GM20000 (cell line): ENCODE results near the gene SPINK8.
"Not testable (repeated sequence)": the region's sequence is repeated elsewhere in the genome, so short reads cannot be mapped to it uniquely, and the experiment has no call there.

Experiments used
- DNase-seq: peaks from one replicate; pipeline ENCODE4 v3.0.0; 2012; ENCODE audit warnings: low spot score
- CTCF ChIP-seq: IDR thresholded peaks from 2 replicates; pipeline ENCODE4 v1.5.1; 2012; ENCODE audit warnings: mild to moderate bottlenecking, control low read depth; ENCODE audit errors: extremely low read depth, missing control alignments

Gene SPINK8

GRCh38 chr3:48344867-48345507 lies 11.5 kb upstream of the SPINK8 start:
- TF ChIP-seq CTCF = no peak
- DNase-seq = no peak

DNA sequence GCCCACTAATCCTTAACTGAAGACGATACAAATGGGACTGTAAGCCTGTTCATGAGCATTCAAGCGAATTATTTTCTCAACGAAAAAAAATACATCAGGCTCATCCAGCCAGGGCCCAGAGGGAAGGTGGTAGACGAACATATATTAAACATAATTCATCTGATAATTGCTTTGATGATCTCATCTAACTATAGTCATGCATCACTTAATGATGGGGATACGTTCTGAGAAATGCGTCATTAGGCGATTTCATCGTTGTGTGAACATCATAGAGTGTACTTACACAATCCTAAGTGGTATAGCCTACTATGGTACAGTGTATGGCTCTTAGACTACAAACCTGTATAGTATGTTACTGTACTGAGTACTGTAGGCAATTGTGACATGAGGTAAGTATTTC lies 10.0 kb upstream of the SPINK8 start:
- no peak for DNase-seq
- TF ChIP-seq CTCF = no peak

DNA sequence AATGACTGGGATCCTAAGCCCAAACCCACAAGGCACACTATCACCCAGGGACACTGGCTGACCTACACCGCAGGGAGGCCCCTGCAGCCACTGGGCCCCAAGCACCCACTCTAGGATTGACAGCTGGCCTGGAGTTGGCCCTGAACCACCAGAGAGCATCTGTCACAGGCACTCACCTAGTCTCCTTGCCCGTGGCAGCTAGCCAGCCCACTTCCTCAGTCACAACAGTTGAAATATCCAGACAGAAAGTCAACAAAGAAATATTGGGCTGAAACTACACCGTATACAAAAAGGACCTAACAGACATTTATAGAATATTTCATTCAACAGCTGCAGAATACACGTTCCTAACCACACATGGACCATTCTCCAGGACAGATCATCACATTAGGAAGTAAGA lies 5.2 kb upstream of the SPINK8 start:
- DNase-seq = no peak
- no peak for TF ChIP-seq CTCF

GRCh38 chr3:48337536-48337935 lies 4.1 kb upstream of the SPINK8 start:
- DNase-seq = not testable (repeated sequence)

DNA sequence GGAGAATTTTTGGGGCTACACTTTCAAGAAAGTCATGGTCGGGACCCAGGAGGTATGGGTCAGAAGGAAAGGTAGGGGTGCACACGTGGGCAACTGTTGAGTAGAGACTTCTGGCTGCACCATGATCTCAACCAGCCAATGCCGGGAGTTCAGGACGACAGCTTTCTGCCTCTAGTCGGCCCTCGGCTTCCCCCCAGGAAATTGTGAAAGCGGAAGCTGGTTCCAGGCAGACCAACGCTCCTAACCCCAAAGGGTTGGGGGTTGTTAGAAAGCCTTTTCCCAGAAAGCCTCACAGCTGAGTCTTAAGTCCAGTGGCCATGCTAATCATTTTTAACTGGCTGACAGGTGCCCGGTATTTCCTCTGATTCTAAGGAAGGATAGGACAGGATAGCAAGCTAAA lies 1.8 kb upstream of the SPINK8 start:
- DNase-seq = not testable (repeated sequence)

DNA sequence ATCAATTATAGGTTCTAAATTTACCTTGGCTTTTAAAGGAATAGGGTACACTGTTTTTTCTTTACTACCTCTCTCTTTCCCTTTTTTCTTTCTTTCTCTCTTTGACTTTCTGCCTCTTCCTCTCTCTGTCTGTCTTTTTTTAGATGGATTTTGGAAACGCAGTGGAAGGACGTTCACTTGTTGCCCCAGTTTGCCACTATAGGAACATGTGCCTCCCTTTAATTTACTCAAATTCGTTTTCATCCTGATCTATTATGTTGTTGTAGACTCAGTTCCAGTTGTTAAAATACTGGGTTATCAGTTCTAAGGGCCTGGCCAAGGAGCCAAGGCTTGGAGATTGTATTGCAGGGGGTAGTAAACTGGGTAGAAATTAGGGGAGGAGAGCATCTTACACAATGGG lies 1.1 kb upstream of the SPINK8 start:
- no peak for TF ChIP-seq CTCF
- no peak for DNase-seq

DNA sequence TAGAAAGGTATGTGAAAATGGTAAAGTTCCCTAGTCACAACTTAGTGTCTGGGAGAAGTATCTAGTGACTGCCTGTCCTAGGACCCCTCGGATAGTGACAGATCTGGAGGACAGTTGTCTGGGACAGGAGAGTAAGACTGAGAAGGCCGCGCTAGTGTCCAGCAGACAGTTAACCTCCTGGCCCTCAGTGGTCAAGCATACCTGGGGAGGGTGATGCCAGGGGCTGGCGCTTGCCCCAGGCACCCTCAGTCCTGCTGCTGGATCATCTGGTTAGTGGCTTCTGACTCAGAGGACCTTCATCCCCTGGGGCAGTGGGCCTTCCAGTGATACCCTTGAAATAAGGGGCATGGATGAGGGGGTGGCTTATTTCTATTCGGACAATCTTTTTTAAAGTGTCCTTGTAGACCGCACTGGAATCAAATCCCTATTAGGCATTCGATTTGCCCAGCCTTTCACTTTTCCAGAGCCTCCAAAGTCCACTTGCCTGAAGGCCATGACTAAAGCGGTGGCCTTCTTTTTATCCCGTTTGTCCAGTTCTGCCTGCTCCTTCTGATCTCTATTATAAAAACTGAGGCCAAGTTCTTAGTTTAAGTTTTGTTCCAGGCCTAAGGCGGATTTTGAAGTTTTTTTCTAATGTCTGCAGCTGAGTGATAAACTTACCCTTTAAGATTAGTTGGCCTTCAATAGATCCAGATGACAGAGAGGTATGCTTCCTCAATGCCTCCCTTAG lies 1.6 kb downstream of the SPINK8 start:
- DNase-seq = not testable (repeated sequence)

GRCh38 chr3:48320996-48321395 lies 12.5 kb downstream of the SPINK8 start:
- TF ChIP-seq CTCF = no peak
- no peak for DNase-seq

DNA sequence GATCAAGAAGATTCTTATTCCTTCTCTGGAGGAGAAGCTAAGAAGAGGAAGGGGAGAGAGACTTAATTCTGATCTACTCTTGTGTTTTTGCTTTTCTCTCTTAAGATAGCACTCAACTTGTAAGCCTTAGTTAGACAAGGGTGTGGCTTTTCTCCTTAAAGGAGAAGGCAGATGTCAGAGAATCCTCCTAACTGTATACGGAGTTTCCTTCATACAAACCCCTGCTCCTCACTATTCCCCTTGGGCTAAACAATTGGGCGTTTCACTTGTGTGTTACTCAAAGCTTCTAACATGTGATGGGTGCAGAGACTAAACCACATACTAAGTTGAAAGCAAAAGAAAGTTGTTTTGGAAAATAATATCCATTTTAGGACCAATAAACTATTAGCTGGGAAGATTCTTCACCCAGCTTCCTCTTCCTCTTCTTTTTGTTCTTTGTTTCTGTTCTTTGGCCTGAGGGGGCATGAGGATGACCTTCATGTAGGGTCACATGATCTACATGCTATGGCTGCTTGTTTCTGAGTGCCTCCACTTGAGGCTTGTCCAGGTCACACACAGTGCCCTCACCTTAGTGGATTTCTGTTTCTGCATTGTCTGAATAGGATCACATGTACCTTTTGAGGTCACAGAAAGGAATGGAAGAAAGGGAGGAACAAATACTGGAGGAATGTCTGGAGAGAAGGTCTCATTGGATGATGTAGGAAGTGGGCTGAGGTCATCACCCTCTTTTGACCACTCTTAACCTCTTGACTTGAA lies 14.6 kb downstream of the SPINK8 start:
- no peak for TF ChIP-seq CTCF
- DNase-seq = no peak
